NCI-H1436 (cell line): ENCODE data around the gene DAB1.
"Not testable (repeated sequence)": the region's sequence is repeated elsewhere in the genome, so short reads cannot be mapped to it uniquely, and the experiment has no call there.

Source experiments
- DNase-seq: peaks from one replicate; lab custom pipeline; 2025; lab: John Stamatoyannopoulos, UW

Gene DAB1

GRCh38 chr1:57272150-57272549, 151.7 kb downstream of the DAB1 start:
- no peak for DNase-seq

GRCh38 chr1:57270927-57271698, 152.7 kb downstream of the DAB1 start:
- DNase-seq, result no peak

GRCh38 chr1:57269630-57270225, 154.1 kb downstream of the DAB1 start:
- no peak for DNase-seq

- no peak for DNase-seq
These were observed 158.8 kb downstream of the DAB1 start for GRCh38 chr1:57265104-57265503.

- DNase-seq, result no peak
These were observed 161.4 kb downstream of the DAB1 start for GRCh38 chr1:57262472-57262871.

GRCh38 chr1:57258557-57259325, 165.1 kb downstream of the DAB1 start:
- DNase-seq, result no peak

GRCh38 chr1:57255945-57256344, 167.9 kb downstream of the DAB1 start:
- DNase-seq, result no peak

- DNase-seq, result no peak
These were observed 169.8 kb downstream of the DAB1 start for GRCh38 chr1:57254022-57254421.

- no peak for DNase-seq
These were observed 171.1 kb downstream of the DAB1 start for GRCh38 chr1:57252597-57253294.

GRCh38 chr1:57250021-57250420, 173.8 kb downstream of the DAB1 start:
- no peak for DNase-seq

- DNase-seq, result no peak
These were observed 174.3 kb downstream of the DAB1 start for GRCh38 chr1:57249511-57249910.

GRCh38 chr1:57248830-57249229, 175.0 kb downstream of the DAB1 start:
- DNase-seq, result no peak

GRCh38 chr1:57238233-57238781, 185.6 kb downstream of the DAB1 start:
- DNase-seq, result no peak

- no peak for DNase-seq
These were observed 187.9 kb downstream of the DAB1 start for GRCh38 chr1:57235730-57236510.

- no peak for DNase-seq
These were observed 189.4 kb downstream of the DAB1 start for GRCh38 chr1:57234459-57234858.

- DNase-seq, result no peak
These were observed 191.4 kb downstream of the DAB1 start for GRCh38 chr1:57232500-57232899.

- no peak for DNase-seq
These were observed 193.9 kb downstream of the DAB1 start for GRCh38 chr1:57229998-57230397.

GRCh38 chr1:57229076-57229475, 194.8 kb downstream of the DAB1 start:
- no peak for DNase-seq

- no peak for DNase-seq
These were observed 201.1 kb downstream of the DAB1 start for GRCh38 chr1:57222801-57223200.

GRCh38 chr1:57222307-57222706, 201.6 kb downstream of the DAB1 start:
- DNase-seq, result no peak

GRCh38 chr1:57220905-57221304, 203.0 kb downstream of the DAB1 start:
- not testable (repeated sequence) for DNase-seq
